HG02885 (cell line): ENCODE measurements around the gene MUTYH.
"Not testable (repeated sequence)": the region's sequence is repeated elsewhere in the genome, so short reads cannot be mapped to it uniquely, and the experiment has no call there.

ENCODE experiments used
- ATAC-seq: cut with Tn5 transposase; IDR thresholded peaks from one replicate; pipeline ENCODE4 v1.9.1; 2021; ENCODE audit warnings: mild to moderate bottlenecking; ENCODE audit not compliant: unreplicated experiment, poor library complexity

Gene MUTYH

GRCh38 chr1:45339789-45340558, at the start of gene MUTYH, which contains the start of gene TOE1:
MUTYH (minus strand) TSS chr1:45340440; CDS start chr1:45334505, 5,935 bp downstream.
TOE1 (plus strand) TSS chr1:45340170; CDS start chr1:45340253, 83 bp downstream.
- ATAC-seq, result peak; percentile 88

- ATAC-seq, result no peak
These were observed 46.0 kb upstream of the MUTYH start for GRCh38 chr1:45386219-45386618.

DNA sequence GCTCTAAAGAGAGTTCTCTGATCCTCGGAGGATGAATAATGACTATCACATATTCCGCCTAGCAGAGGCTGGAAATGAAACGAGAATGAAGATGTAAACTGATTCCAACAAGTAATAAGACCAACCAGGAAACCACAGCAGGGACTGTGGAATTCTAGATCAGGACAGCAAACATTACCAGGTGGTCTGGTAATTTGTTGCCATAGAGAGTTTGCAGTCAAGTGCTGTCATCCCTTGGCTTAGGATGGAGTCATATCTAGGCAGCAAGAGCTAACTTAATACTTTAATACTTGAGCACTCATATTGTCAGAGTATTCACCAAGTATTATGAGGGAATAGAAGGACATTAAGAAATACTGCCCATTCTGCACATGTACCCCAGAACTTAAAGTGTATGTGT, 45.1 kb upstream of the MUTYH start:
- ATAC-seq, result no peak

- not testable (repeated sequence) for ATAC-seq
These were observed 44.0 kb upstream of the MUTYH start for GRCh38 chr1:45384213-45384612.

DNA sequence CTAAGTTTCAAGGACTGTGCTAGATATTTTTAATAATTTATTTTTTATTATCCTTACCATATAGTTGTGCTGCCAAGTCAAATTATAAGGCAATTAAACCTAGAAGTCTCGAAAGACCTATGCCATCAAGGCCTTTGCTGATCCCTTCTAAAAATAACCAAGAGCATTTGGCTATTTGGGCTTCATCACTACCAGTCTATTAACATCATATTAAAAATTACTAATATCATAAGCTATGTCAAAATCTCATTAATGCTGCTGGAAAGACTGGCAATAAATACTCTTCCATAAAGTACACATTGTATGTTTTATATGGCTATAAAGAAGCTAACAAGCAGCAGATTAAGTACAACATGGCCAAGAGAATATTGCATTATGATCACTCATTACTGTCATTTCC, 43.0 kb upstream of the MUTYH start:
- ATAC-seq, result no peak

DNA sequence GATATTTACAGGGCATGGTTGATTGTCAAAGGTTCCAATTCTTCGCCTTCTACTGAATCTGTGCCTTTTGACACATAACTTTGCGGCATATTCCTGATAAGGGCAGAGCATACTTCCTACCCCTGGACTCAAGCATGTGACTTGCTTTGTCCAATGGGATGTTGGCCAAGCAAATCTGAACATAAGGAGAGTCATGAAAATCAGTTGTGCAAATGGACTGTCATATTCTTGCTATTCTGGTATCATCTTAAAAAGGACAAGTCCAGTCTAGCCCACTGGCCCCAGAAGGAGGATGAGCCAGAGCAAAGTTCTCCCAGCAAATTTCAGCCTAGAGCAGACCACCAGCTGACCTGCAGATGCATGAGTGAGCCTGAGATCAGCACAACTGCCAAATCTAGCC, 41.0 kb upstream of the MUTYH start:
- no peak for ATAC-seq

DNA sequence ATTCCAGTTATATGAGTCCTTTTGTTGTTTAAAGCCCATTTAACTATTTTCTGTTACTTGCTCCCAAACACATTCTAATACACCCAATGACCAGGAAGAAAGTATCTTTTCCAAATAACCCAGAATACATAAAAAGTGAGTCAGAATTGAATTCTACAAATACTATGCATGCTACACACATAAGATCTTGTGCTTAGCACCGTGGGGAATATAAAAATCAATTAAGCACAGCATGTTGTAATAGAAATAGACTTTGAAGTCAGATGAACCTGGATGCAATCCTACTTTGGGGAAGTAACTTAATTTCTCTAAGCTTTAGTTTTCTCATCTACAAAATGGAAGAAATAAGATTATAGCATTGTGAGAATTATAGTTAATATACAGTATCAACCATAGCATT, 40.5 kb upstream of the MUTYH start:
- no peak for ATAC-seq

DNA sequence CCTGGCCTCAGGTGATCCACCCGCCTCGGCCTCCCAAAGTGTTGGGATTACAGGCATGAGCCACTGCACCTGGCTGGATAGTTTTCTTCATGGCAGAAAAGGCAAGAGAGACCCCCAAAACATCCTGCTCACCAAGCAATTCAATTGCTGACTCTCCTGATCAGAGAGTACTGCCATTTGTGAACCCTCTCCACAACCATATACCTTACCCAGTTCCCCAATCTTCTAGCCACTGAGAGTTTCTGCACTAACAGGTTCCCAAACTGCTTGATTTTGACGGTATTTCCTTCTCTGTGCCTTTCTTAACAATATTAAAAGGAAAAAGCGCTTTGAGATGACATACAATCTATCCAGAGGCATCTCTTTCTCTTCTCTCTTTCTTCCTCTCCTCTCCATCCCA, 39.9 kb upstream of the MUTYH start:
- no peak for ATAC-seq

DNA sequence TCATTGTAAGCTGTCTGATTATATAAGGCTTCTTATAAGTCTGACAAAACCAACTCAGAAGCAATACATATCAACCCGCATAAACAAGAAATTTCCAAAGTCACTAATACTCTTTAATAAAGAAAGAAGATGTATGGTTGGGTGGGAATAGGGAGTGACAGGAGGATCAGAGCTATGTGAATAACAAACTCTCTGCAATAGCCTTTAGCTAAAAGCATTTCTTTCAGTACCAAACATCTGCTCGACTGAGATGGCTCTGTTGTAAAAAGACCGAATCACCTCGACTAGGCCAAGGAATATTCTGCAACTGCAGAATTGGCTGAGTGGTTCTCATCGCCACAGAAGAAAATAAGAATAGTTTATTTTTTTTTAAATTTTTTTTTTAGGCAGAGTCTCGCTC, 39.3 kb upstream of the MUTYH start:
- no peak for ATAC-seq

GRCh38 chr1:45378184-45378583, 37.9 kb upstream of the MUTYH start:
- no peak for ATAC-seq

- no peak for ATAC-seq
These were observed 35.2 kb upstream of the MUTYH start for GRCh38 chr1:45375104-45376090.

- ATAC-seq, result no peak
These were observed 33.3 kb upstream of the MUTYH start for GRCh38 chr1:45373573-45373972.

DNA sequence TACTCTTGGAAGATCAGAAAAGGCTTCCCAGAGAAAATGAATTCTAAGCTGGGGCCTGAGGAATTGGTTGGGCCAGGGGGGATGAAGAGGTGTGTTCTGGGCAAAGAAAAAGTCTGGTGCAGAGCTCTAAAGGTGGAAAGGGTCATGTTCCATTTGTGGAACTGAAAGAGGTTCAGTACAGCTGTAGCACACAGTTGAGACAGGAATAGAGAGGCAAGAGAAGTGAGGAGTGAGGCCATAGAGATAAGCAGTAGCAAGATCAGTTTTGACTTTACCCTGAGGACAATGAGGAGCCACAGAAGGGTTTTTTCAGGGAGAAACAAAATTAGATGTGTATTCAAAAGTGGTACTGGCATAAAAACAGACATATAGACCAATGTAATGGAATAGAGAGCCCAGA, 30.3 kb upstream of the MUTYH start:
- peak; percentile 68 for ATAC-seq

GRCh38 chr1:45365051-45365450, 24.8 kb upstream of the MUTYH start:
- ATAC-seq, result no peak

- ATAC-seq, result no peak
These were observed 24.1 kb upstream of the MUTYH start for GRCh38 chr1:45364294-45364693.

- not testable (repeated sequence) for ATAC-seq
These were observed 20.7 kb upstream of the MUTYH start for GRCh38 chr1:45360981-45361380.

DNA sequence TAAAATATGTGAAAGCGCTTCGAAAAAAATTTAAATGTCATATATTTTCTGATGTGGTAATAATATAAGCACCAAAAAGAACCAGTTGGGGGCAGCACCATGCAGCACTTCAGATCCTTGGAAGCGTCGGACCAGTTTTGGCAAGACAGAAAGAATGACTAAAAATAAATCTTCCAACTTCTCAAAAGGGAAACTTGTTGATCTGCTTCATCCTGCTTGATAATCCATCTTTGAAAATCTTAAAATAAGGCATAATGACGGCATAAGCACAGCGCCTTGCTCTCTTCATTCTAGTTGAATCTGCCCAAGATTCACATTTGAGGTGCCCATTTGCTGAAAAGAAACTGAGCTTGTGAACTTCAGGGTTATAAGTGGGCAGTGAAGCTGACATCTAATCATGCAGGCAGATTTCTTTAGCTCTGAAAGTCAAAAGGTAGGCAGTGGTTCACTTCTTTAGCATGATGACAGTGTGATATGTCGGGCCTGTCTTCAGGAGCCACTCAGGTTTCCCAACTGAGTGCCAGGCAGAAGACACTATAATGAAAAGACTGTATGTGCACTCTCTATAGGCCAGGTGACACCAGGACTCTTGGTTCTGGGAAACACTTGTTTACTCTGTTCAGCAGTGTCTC, 19.8 kb upstream of the MUTYH start:
- no peak for ATAC-seq

DNA sequence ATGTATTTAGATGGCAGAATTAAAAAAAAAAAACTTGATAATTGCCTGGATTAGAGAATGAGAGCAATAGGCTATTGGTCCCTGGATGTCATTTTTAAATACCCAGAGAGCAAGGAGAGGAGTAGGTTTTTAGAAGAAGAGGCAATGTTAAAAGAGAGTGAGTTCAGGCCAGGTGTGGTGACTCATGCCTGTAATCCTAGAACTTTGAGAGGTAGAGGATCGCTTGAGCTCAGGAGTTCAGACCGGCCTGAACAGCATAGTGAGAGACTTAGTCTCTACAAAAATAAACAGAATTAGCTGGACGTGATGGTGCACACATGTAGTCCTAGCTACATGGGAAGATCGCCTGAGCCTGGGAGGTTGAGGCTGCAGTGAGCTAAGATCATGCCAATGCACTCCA, 15.9 kb upstream of the MUTYH start:
- ATAC-seq, result no peak

- ATAC-seq, result no peak
These were observed 15.4 kb upstream of the MUTYH start for GRCh38 chr1:45355683-45356082.

DNA sequence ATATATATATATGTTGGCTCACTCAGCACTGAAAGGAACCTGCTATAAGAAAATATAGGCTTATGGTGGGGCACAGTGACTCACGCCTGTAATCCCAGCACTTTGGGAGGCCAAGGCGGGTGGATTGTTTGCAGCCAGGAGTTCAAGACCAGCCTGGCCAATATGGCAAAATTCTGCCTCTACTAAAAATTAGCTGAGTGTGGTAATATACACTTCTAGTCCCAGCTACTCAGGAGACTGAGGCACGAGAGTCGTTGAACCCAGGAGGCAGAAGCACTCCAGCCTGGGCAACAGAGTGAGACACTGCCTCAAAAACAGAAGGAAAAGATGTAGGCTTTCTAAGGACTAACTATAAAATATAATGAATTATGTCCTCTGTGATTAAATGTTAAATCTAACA, 14.6 kb upstream of the MUTYH start:
- no peak for ATAC-seq

GRCh38 chr1:45353685-45354084, 13.4 kb upstream of the MUTYH start:
- ATAC-seq, result no peak
